ENCODE measurements around the gene SYNGR3. TPM values are rescaled to one million over a fixed set of nuclear protein-coding genes. Genes with fewer than 3 reads are reported as not detected.

SYNGR3 gene
- total RNA-seq, 1 donor from 2014 or later = 0.24 TPM

- no peaks in the 10 kb centered on the region for H3K9me3 ChIP-seq
- H3K27me3 ChIP-seq (ENCODE audit: low read depth) = peaks cover 7% of the 10 kb centered on the region
- DNase-seq (no peak), ATAC-seq (no peak)
- intact Hi-C loops (cut with DNase I) = loop anchor here (10.0 kb wide), 1 partner anchor 116 kb away; the partner anchor contains the start of gene RAB26
- peaks cover 83% of the 10 kb centered on the region for H3K4me1 ChIP-seq
- H3K4me3 ChIP-seq = peak overlapping the region; percentile 84
- peak overlapping the region; percentile 92 for H3K27ac ChIP-seq
- H3K36me3 ChIP-seq = peaks cover 16% of the 10 kb centered on the region
- no peak for TF ChIP-seq CTCF (IDR thresholded peaks at IDR 0.05)
These were observed 39.0 kb downstream of the SYNGR3 start for GRCh38 chr16:2028620-2029220.

- ATAC-seq (no peak), DNase-seq (no peak)
- Histone ChIP-seq H3K4me1 (peaks cover 81% of the 10 kb centered on the region), H3K4me3 (peak overlapping the region; percentile 84), H3K27ac (peak overlapping the region; percentile 92), H3K36me3 (peaks cover 16% of the 10 kb centered on the region), H3K27me3 (ENCODE audit: low read depth) (peaks cover 7% of the 10 kb centered on the region), H3K9me3 (no peaks in the 10 kb centered on the region)
- TF ChIP-seq CTCF (IDR thresholded peaks at IDR 0.05) = no peak
- intact Hi-C loops (cut with DNase I) = loop anchor here (10.0 kb wide), 1 partner anchor 115 kb away; the partner anchor contains the start of gene RAB26
These were observed 39.6 kb downstream of the SYNGR3 start for GRCh38 chr16:2029350-2029749.

- Histone ChIP-seq H3K4me3 (peak overlapping the region; percentile 84), H3K4me1 (peaks cover 80% of the 10 kb centered on the region), H3K9me3 (no peaks in the 10 kb centered on the region), H3K36me3 (peaks cover 16% of the 10 kb centered on the region), H3K27me3 (ENCODE audit: low read depth) (peaks cover 7% of the 10 kb centered on the region), H3K27ac (peak overlapping the region; percentile 92)
- DNase-seq (no peak), ATAC-seq (no peak)
- intact Hi-C loops (cut with DNase I) = no loop called here
- no peak for TF ChIP-seq CTCF (IDR thresholded peaks at IDR 0.05)
These were observed 40.3 kb downstream of the SYNGR3 start for GRCh38 chr16:2030036-2030435.

- Histone ChIP-seq H3K36me3 (peaks cover 23% of the 10 kb centered on the region), H3K9me3 (no peaks in the 10 kb centered on the region), H3K4me3 (peak overlapping the region; percentile 84), H3K4me1 (peaks cover 82% of the 10 kb centered on the region), H3K27ac (peak overlapping the region; percentile 92), H3K27me3 (ENCODE audit: low read depth) (peaks cover 3% of the 10 kb centered on the region)
- no peak for DNase-seq
- ATAC-seq = no peak
- intact Hi-C loops (cut with DNase I) = no loop called here
- TF ChIP-seq CTCF (IDR thresholded peaks at IDR 0.05) = no peak
These were observed 41.4 kb downstream of the SYNGR3 start for GRCh38 chr16:2031081-2031577.

- intact Hi-C loops (cut with DNase I) = no loop called here
- Histone ChIP-seq H3K27me3 (ENCODE audit: low read depth) (no peaks in the 10 kb centered on the region), H3K27ac (peak overlapping the region; percentile 92), H3K36me3 (peaks cover 35% of the 10 kb centered on the region), H3K9me3 (no peaks in the 10 kb centered on the region), H3K4me1 (peaks cover 88% of the 10 kb centered on the region), H3K4me3 (peak overlapping the region; percentile 84)
- no peak for DNase-seq
- no peak for TF ChIP-seq CTCF (IDR thresholded peaks at IDR 0.05)
- peak; percentile 1 to 2 for ATAC-seq
These were observed 42.7 kb downstream of the SYNGR3 start for GRCh38 chr16:2032285-2033056.
